Islet of Langerhans (tissue), 1 donor: ENCODE data around the gene C12orf56.
"Not testable (repeated sequence)": the region's sequence is repeated elsewhere in the genome, so short reads cannot be mapped to it uniquely, and the experiment has no call there.

ENCODE experiments used
- FAIRE-seq: peaks from one replicate; lab custom pipeline; 2011; peaks lifted over from hg19 to GRCh38; lab: Jason Lieb, UNC

The C12orf56 gene

DNA sequence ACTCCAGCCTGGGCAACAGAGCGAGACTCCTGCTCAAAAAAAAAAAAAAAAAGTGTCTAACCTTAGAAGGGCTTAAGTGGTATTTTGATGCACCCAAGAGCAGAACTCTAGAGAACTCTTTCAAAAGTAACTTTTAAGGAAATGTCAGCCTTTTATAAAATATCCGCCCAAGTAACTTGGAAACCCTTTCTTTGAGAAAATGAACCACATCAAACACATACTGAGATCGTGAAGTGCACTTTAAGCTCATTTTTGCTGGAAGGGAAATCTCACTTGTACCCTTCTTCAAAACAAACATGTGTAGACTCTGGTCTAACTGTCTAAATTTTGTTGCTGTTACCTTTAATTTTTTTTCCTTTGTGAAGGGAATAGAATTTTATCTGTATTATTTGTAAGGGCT lies 5.5 kb downstream of the C12orf56 start:
- no peak for FAIRE-seq

DNA sequence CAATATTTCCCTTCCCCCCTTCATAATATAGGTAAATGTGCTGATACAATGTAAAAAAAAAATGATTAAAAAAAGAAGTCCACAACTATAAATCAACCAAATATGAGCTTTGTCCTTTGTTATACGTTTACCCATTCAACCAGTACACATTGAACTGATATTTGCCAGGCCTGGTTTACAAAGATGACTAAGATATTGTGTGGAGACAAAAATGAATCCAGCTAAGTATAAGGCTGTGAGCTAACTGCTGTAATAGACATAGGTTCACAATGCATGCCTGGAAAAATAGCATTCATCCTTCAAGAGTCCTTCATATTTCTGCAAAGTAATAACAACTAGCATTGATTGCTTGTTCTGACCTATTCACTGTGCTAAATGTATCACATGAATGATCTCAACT lies 6.9 kb downstream of the C12orf56 start:
- FAIRE-seq: no peak

DNA sequence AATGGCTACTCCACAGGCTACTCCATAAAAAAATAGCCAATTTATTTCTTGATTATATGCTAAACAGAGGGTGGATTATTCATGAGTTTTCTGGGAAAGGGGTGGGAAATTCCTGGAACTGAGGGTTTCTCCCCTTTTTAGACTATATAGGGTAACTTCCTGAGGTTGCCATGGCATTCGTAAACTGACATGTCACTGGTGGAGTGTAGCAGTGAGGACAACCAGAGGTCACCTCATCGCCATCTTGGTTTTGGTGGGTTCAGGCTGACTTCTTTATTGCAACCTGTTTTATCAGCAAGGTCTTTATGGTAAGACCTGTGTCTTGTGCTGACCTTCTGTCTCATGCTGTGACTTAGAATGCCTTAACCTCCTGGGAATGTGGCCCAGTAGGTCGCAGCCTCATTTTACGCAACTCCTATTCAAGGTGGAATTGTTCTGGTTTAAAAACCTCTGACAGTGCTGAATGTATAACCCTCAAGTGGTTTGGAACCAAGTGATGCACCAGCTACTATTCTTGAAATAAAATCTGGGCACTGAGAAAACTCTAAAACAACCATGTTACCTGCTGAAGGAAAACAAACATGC lies 27.7 kb downstream of the C12orf56 start:
- FAIRE-seq: no peak

DNA sequence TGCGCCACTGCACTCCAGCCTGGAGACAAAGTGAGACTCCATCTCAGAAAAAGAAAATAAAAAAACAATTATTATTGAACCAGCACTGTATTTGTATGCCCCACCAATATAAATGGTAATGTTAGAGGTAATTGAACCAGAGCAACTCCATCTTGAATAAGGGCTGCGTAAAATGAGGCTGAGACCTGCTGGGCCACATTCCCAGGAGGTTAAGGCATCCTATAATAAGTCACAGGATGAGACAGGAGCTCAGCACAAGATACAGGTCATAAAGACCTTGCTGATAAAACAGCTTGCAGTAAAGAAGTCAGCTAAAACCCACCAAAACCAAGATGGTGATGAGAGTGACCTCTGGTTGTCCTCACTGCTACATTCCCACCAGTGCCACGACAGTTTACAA lies 29.4 kb downstream of the C12orf56 start:
- FAIRE-seq: not testable (repeated sequence)

DNA sequence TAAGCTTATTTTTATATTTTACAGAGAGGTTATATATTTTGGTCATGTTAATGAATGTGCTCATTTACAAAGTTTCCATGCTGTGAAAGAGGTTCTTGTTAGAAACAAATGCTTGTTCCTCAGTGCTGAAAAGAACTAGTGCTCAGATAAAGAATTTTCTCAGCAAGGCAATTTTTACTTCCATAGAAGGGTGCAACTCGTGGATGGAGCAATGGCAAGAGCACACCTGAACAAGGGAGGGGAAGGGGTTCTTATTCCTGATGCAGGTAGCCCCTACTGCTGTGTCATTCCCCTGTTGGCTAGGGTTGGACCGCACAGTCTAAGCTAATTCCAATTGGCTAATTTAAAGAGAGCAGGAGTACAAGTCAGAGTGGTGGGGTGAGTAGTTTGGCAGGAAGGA lies 34.3 kb downstream of the C12orf56 start:
- not testable (repeated sequence) for FAIRE-seq

DNA sequence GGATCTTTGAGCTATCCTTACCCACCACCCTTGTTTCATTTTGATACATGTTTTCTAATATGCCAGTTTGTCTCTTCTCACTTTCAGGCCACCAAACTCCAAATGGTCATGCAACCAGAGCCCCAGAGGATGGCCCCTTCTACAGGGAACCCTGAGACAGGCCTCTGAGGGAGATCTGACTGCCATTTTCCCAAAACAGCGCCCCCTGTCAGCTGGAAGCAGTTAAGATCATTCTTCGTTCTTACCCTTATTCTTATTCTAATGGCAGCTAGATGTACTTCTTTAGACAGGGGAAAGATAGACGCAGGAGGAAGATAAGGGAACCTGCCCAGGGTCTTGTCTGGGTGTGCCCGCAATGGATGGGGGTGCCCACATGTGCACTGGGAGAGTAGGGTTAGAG lies 38.4 kb downstream of the C12orf56 start:
- FAIRE-seq: no peak

DNA sequence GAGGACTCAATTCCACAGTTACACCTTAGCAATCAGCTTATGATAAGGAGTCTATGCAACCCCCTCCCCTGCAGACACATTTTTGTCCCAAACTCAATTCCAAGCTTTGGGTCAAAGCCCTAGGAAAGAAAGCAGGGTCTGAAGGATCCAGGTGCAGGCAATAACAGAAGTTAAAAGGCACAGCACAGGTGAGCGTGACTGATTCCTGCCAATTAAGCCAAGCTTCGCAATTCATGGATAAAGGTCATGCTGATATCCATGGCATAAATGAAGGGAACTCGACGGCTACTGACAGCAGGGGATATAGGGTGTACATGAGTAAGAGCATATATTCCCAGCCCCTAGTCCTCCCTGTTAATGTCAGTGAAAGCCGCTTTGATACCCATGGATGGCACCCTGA lies 39.3 kb downstream of the C12orf56 start:
- no peak for FAIRE-seq

DNA sequence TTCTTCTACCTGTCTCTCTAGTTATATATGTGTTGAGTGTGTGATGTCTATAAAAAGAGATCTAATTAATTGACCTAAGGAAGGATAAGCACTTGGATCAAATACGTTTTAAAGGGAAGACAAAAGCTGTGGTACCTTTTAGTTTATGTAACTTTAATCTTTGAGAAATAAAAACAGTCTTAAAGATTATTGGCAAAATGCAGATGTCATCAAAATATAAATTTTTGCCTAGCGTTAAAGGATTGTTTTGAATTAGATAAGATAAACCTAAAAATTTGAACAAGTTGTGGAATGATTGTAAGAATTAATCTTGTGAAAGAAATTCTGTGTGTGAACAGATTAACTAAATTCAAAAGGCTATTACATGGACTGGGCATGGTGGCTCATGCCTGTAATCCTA lies 42.9 kb downstream of the C12orf56 start:
- no peak for FAIRE-seq

DNA sequence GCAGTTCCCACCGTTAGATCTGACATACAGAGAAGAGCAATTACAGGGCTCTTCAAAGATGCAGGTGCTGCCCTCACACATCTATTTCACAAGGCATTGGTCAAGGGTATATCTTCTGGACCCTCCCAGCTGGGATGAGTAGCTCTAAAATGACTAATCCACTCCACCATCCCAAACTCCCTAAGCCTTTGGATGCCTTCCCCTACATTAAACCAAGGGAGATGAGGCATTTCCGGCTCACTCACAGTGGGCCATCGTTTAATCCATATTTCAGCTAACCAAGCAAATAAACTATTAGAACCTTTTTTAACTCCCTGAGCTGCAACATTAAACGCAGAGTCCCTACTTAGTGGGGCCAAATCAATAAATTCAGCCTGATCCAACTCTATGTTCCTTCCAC lies 45.9 kb downstream of the C12orf56 start:
- not testable (repeated sequence) for FAIRE-seq

DNA sequence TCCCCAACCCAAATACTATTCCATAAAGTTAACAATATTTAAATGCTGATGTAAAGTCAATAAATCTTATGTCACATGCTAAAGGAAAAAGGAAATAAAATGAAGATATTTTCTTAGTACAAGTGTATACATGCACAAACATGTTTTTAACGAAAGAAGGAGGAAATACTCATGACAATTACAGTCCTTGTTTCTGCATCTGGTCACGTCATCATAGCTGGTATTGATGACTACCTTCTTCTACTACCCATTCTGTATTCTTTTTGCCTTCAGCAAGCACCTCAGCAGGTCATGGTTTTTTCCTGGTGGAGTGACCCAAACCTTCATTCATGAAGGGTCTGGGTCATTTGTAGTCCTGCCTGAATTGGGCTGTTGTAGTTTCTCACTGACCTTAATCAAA lies 50.0 kb downstream of the C12orf56 start:
- not testable (repeated sequence) for FAIRE-seq

DNA sequence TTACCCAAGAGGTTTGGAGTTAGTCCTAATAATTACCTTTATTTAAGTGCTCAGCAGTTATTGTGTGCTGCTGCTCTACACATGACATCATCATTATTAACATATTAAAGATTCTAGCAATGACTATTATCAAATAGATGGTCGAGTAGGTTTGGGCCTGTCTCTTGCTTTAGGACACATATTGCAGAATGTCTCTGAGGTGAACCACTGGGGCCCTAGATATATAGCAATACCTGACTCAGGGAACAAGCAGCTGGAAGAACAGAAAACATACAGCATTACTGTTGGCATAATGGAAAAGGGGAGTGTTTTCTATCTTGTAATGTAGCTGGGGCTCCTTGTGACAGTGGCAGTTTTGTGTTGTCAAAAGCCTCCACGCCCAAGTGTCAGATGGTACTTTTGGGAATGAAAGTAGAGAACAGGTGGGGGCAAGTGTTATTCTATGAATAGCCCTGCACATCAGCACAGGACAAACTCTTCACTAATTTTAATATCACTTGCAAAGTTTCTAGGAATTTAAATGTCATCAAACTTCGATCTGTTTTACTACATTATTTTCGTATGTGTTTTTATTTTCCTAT lies 54.6 kb downstream of the C12orf56 start:
- no peak for FAIRE-seq

DNA sequence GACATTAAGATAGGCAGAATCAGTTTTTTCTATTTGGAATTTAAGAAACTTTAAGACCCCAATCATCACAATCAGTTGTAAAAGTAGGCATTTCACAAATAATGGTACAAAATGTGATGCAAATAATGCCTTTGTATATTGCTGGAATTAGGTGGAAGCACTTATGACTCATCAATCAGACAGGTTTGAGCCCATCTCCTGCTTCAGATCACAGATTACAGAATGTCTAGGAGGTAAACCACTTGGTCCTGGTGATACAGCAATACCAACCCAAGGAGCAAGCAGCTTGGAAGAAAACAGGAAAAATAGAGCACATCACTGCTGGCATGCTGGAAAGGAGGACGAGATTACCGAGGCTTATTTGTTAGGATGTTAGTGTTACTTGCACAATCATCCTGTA lies 57.6 kb downstream of the C12orf56 start:
- no peak for FAIRE-seq

DNA sequence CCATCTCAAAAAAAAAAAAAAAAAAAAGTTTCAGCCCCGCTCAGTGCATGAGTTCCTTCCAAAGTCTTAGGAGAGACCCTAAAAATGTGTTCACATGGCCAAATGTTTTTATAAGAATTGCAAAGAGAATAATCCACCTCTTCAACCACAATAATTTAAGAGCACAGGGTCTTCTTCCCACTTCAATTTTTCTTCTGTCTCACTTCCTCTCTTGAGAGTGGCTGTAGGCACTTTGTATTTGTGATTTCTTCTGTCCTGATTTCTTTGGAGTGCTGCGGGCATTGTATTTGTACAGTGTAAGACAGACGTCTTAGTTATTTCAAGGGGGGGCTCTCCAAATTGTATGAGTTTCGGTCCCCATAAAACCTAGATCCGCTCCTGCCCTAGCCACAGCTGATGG lies 58.3 kb downstream of the C12orf56 start:
- no peak for FAIRE-seq

DNA sequence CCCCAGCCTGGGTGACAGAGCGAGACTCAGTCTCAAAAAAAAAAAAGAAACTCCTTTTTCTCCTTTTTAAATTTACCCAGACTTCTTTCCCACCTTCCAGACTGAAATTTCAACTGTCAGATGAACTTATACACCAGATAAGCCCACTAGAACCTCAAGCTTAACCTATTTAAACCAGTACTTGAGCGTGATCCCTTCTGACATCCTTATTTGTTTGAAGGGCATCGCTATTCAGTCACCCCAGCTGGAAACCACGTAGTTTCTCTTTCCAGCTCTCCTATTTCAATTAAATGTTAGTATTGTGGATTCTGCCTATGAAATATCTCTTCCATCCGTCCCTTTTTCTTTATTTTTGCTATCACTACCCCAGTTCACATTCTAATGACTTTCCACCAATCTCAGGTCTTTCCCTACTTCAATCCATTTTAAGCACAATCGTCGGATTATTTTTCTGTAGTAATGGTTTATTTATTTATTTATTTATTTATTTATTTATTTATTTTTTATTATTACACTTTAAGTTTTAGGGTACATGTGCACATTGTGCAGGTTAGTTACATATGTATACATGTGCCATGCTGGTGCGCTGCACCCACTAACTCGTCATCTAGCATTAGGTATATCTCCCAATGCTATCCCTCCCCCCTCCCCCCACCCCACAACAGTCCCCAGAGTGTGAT lies 61.4 kb downstream of the C12orf56 start:
- not testable (repeated sequence) for FAIRE-seq

DNA sequence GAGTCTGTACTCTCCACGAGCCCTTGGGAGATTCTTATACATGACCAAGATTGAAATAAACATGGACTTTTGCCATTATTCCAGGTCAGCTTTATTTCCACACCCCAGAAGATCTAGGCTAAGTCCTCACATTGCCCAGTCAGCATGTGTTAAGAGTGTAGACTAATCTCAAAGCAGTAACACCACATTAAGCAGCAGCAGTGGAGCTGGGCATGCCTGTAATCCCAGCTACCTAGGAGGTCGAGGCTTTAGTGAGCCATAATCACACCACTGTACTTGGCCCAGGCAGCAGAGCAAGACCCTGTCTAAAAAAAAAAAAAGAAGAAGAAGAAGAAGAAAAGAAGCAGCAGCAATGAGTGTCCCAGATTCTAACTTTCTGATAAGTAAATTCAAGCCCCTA lies 65.5 kb downstream of the C12orf56 start:
- no peak for FAIRE-seq

DNA sequence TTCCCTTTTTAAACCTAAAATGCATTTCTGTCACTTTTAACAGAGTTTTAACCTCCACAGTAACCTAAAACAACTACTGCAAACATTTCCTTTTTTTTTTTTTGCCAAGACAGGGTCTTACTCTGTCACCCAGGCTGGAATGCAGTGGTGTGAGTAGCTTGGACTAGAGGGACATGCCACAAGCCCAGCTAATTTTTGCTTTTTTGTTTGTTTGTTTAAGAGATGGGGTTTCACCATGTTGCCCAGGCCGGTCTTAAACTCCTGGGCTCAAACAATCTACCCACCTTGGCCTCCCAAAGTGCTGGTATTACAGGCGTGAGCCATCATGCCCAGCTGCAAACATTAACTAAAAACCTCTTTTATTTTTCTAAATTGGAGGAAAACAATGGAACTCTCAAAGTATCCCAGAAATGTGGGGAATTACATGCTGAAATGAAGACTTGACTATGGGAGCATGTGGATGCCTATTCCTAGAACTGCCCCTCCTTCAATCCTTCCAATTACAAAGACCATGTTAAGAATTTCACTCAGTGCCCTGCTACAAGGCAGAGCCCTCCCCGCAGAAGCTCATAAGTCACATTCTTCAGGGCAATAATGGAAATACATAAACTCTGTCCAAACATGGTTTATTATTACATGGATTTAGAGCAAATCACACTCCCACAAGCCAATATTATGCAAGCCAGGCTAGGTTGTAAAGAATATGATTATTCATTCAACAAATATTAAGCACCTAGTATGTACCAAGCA lies 66.9 kb downstream of the C12orf56 start:
- no peak for FAIRE-seq

DNA sequence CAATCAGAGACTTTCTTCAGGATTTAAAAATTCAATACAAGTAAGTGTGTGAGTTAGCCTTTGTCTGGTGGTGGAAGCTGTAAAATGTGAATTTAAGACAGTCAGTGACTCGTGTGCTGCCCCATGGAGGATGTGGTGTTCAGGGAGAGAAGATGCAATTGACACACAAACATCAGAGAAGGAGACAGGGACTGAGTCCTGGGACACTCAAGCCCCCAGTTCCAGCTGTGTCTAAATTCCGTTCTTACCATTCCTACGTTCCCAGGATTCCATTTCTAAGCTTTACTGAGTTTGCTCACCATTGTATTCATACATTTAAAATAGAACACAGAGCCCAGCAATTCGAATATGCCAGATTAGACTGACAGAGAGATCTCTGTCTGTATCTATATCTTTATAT lies 67.6 kb downstream of the C12orf56 start:
- FAIRE-seq: no peak

DNA sequence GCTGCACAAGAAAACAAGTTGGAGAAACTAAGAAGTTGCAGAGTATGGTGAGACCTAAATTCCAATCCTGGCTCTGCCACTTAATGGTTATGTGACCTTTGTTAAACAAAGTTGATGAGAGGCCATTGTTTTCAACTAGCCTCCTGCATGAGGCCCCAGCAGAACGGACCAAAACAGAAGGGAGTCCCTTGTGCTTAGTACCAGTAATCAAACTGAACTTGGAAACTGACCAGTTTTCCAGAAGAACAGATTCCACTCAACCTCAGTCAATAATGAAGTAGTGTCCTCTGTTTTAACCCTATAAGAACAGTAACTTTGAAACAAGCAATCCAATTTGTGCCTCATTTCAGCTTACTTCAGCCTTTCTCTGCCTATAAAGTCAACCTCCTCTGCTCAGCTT lies 69.9 kb downstream of the C12orf56 start:
- FAIRE-seq: no peak

DNA sequence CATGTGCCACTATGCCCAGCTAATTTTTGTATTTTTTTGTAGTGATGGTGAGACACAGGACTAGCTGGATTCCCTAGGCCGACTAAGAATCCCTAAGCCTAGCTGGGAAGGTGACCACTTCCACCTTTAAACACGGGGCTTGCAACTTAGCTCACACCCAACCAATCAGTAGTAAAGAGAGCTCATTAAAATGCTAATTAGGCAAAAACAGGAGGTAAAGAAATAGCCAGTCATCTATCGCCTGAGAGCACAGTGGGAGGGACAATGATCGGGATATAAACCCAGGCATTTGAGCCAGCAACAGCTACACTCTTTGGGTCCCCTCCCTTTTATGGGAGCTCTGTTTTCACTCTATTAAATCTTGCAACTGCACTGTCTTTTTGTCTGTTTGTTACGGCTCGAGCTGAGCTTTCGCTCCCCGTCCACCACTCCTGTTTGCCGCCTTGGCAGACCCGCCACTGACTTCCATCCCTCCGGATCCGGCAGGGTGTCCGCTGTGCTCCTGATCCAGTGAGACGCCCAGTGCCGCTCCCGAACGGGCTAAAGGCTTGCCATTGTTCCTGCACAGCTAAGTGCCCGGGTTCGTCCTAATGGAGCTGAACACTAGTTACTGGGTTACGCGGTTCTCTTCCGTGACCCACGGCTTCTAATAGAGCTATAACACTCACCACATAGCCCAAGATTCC lies 70.9 kb downstream of the C12orf56 start:
- not testable (repeated sequence) for FAIRE-seq

DNA sequence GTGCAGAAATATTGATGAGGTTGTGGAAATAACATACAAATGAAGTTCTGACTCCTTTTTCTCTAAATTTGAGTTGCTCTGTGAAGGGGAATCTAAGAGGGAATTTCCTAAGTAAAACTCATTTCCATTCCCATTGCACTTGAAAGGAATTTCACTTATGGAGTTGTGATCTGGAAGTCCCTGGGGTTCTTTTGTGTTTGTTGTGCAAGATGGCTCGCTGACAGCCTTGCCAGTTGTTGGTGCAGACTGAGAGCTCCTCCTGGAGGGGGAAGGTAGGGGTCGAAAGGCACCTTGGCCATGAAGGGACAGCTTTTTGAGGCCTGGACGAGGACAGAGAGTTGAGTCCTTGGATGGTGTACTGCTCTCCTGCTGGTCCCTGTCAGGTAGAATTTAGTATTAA lies 72.0 kb downstream of the C12orf56 start:
- FAIRE-seq: no peak

DNA sequence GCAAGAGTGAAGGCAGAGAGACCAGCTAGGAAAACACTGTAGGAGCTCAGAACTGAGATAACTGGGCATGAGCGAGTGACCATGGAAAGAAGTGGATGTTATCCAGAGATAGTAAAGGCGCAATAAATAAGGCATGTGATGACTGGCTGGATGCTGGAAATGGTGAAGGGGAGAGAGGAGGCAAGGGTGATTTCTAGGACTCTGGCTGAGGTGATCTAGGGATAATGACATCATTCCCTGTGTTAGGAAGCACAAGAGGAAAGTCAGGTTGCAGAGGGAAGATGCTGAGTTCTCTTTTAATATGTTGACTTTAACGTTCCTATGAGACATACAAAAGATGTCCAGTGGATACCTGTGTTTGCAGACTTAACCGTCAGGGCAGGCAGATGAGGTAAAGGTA lies 78.7 kb downstream of the C12orf56 start:
- FAIRE-seq: no peak

DNA sequence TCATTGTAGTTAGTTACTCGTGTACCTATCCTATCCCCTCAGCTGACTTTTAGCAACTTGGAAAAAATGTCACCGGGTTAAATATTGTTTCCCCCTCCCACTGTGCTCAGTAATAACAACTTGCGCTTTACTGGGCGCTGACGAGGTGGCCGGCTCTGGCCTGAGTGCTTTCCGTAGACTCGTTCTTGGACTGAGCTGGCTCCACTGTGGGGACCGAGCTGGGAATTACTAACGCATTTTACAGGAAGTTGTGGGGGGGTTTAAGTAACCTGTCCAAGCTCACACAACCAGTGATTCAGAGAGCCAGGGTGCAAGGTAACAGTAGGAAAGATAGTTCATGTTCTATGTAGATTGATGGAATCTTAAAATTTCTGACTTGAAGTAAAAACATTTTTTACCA lies 86.0 kb downstream of the C12orf56 start:
- no peak for FAIRE-seq

DNA sequence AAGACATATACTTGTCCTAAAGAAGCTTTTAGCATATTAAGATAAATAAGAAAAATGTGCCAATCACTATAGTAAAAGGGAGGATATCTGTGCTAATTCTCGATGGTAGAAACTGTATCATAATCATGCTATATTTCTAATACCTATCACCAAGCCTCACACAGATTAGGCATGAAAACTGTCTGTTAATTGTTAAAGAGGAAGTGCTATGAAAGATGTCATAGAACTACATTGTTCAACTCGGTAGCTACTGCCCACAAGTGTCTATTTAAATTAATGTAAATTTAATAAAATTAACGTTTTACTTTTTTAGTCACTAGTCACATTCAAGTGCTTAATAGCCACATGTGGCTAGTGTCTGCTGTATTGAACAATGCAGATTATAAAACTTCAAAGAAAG lies 90.9 kb downstream of the C12orf56 start:
- FAIRE-seq: no peak
